ENCODE measurements around the gene EP300.
"Not testable (repeated sequence)": the region's sequence is repeated elsewhere in the genome, so short reads cannot be mapped to it uniquely, and the experiment has no call there.

Gene EP300

GRCh38 chr22:41092023-41092817 lies at the start of gene EP300:
Gene EP300, plus strand, starts transcription at chr22:41092592. Its CDS starts 413 bp downstream, at chr22:41093005.
- H3K4me3 Mint-ChIP-seq = peak within 1 kb of the TSS; percentile 97
- peaks cover 21% of the 10 kb centered on the region for H3K36me3 Mint-ChIP-seq (ENCODE audit: low read depth)
- peak within 1 kb of the TSS; percentile 99 for H3K27ac Mint-ChIP-seq
- H3K4me1 Mint-ChIP-seq (ENCODE audit: low read depth) = peaks cover 25% of the 10 kb centered on the region
- H3K27me3 Mint-ChIP-seq (ENCODE audit: low read depth) = no peaks in the 10 kb centered on the region
- H3K9me3 Mint-ChIP-seq = no peaks in the 10 kb centered on the region

- H3K4me1 Mint-ChIP-seq (ENCODE audit: low read depth) = no peaks in the 10 kb centered on the region
- H3K9me3 Mint-ChIP-seq = no peaks in the 10 kb centered on the region
- peaks cover 4% of the 10 kb centered on the region for H3K27me3 Mint-ChIP-seq (ENCODE audit: low read depth)
- H3K4me3 Mint-ChIP-seq = no peak overlapping the region
- no peak overlapping the region for H3K27ac Mint-ChIP-seq
- no peaks in the 10 kb centered on the region for H3K36me3 Mint-ChIP-seq (ENCODE audit: low read depth)
Observed at GRCh38 chr22:41043722-41044121, 48.7 kb upstream of the EP300 start.

GRCh38 chr22:41045575-41045974 lies 46.8 kb upstream of the EP300 start:
- not testable (repeated sequence) for H3K27me3 Mint-ChIP-seq (ENCODE audit: low read depth); H3K36me3 Mint-ChIP-seq (ENCODE audit: low read depth); H3K27ac Mint-ChIP-seq; H3K4me3 Mint-ChIP-seq; H3K4me1 Mint-ChIP-seq (ENCODE audit: low read depth); H3K9me3 Mint-ChIP-seq

- Mint-ChIP-seq H3K4me3 (no peak overlapping the region), H3K9me3 (no peaks in the 10 kb centered on the region), H3K4me1 (ENCODE audit: low read depth) (no peaks in the 10 kb centered on the region), H3K27ac (no peak overlapping the region), H3K36me3 (ENCODE audit: low read depth) (no peaks in the 10 kb centered on the region), H3K27me3 (ENCODE audit: low read depth) (no peaks in the 10 kb centered on the region)
Observed at GRCh38 chr22:41047801-41048211, 44.6 kb upstream of the EP300 start.

- H3K4me3 Mint-ChIP-seq; H3K9me3 Mint-ChIP-seq; H3K36me3 Mint-ChIP-seq (ENCODE audit: low read depth); H3K27ac Mint-ChIP-seq; H3K27me3 Mint-ChIP-seq (ENCODE audit: low read depth); H3K4me1 Mint-ChIP-seq (ENCODE audit: low read depth): not testable (repeated sequence)
Observed at GRCh38 chr22:41048345-41048744, 44.0 kb upstream of the EP300 start.

- H3K36me3 Mint-ChIP-seq (ENCODE audit: low read depth) = no peaks in the 10 kb centered on the region
- H3K27me3 Mint-ChIP-seq (ENCODE audit: low read depth) = no peaks in the 10 kb centered on the region
- no peaks in the 10 kb centered on the region for H3K9me3 Mint-ChIP-seq
- H3K4me1 Mint-ChIP-seq (ENCODE audit: low read depth) = no peaks in the 10 kb centered on the region
- H3K27ac Mint-ChIP-seq = no peak overlapping the region
- H3K4me3 Mint-ChIP-seq = no peak overlapping the region
Observed at GRCh38 chr22:41048791-41049717, 43.3 kb upstream of the EP300 start.

GRCh38 chr22:41049795-41050194 lies 42.6 kb upstream of the EP300 start:
- H3K36me3 Mint-ChIP-seq (ENCODE audit: low read depth); H3K4me1 Mint-ChIP-seq (ENCODE audit: low read depth); H3K4me3 Mint-ChIP-seq; H3K27me3 Mint-ChIP-seq (ENCODE audit: low read depth); H3K9me3 Mint-ChIP-seq; H3K27ac Mint-ChIP-seq: not testable (repeated sequence)

GRCh38 chr22:41050883-41051282 lies 41.5 kb upstream of the EP300 start:
- no peak overlapping the region for H3K4me3 Mint-ChIP-seq
- no peaks in the 10 kb centered on the region for H3K27me3 Mint-ChIP-seq (ENCODE audit: low read depth)
- no peaks in the 10 kb centered on the region for H3K9me3 Mint-ChIP-seq
- H3K4me1 Mint-ChIP-seq (ENCODE audit: low read depth) = no peaks in the 10 kb centered on the region
- H3K27ac Mint-ChIP-seq = no peak overlapping the region
- no peaks in the 10 kb centered on the region for H3K36me3 Mint-ChIP-seq (ENCODE audit: low read depth)

GRCh38 chr22:41052661-41053490 lies 39.5 kb upstream of the EP300 start:
- H3K9me3 Mint-ChIP-seq = no peaks in the 10 kb centered on the region
- H3K27me3 Mint-ChIP-seq (ENCODE audit: low read depth) = no peaks in the 10 kb centered on the region
- no peaks in the 10 kb centered on the region for H3K36me3 Mint-ChIP-seq (ENCODE audit: low read depth)
- H3K4me1 Mint-ChIP-seq (ENCODE audit: low read depth) = no peaks in the 10 kb centered on the region
- no peak overlapping the region for H3K27ac Mint-ChIP-seq
- H3K4me3 Mint-ChIP-seq = no peak overlapping the region

- Mint-ChIP-seq H3K27me3 (ENCODE audit: low read depth) (no peaks in the 10 kb centered on the region), H3K36me3 (ENCODE audit: low read depth) (no peaks in the 10 kb centered on the region), H3K9me3 (no peaks in the 10 kb centered on the region), H3K4me1 (ENCODE audit: low read depth) (no peaks in the 10 kb centered on the region), H3K4me3 (no peak overlapping the region), H3K27ac (no peak overlapping the region)
Observed at GRCh38 chr22:41057076-41057475, 35.3 kb upstream of the EP300 start.

GRCh38 chr22:41062146-41062545 lies 30.2 kb upstream of the EP300 start:
- Mint-ChIP-seq H3K27ac (no peak overlapping the region), H3K4me3 (no peak overlapping the region), H3K36me3 (ENCODE audit: low read depth) (no peaks in the 10 kb centered on the region), H3K9me3 (no peaks in the 10 kb centered on the region), H3K27me3 (ENCODE audit: low read depth) (no peaks in the 10 kb centered on the region), H3K4me1 (ENCODE audit: low read depth) (no peaks in the 10 kb centered on the region)

- H3K4me3 Mint-ChIP-seq = not testable (repeated sequence)
Observed at GRCh38 chr22:41064326-41064725, 28.1 kb upstream of the EP300 start.

GRCh38 chr22:41066341-41066740 lies 26.1 kb upstream of the EP300 start:
- H3K4me1 Mint-ChIP-seq (ENCODE audit: low read depth); H3K27ac Mint-ChIP-seq; H3K9me3 Mint-ChIP-seq; H3K4me3 Mint-ChIP-seq; H3K27me3 Mint-ChIP-seq (ENCODE audit: low read depth); H3K36me3 Mint-ChIP-seq (ENCODE audit: low read depth): not testable (repeated sequence)

More at GRCh38 chr22:41064326-41064725, 28.1 kb upstream of the EP300 start:
- not testable (repeated sequence) for H3K27me3 Mint-ChIP-seq (ENCODE audit: low read depth); H3K9me3 Mint-ChIP-seq; H3K36me3 Mint-ChIP-seq (ENCODE audit: low read depth); H3K4me1 Mint-ChIP-seq (ENCODE audit: low read depth); H3K27ac Mint-ChIP-seq

GRCh38 chr22:41067968-41068367 lies 24.4 kb upstream of the EP300 start:
- not testable (repeated sequence) for H3K27ac Mint-ChIP-seq; H3K27me3 Mint-ChIP-seq (ENCODE audit: low read depth); H3K4me3 Mint-ChIP-seq; H3K9me3 Mint-ChIP-seq; H3K4me1 Mint-ChIP-seq (ENCODE audit: low read depth); H3K36me3 Mint-ChIP-seq (ENCODE audit: low read depth)

Measured in T-helper 1 cell treated with Interleukin-12 subunit alpha and Interleukin-12 subunit beta and Interleukin-4 antibody, amounts not matched to agents 30 μg/mL and 1 μg/mL, for 36 hours (primary cell).